Cardiac septum (tissue), 1 donor: Measurements from ENCODE around the gene FKBP5. TPM values are rescaled to one million over a fixed set of nuclear protein-coding genes. Genes with fewer than 3 reads are reported as not detected.

Experiments used
- DNase-seq: peaks from one replicate; pipeline ENCODE4 v3.0.0-alpha.2; 2020; ENCODE audit warnings: low spot score
- intact Hi-C: fragments of 100-400 bp; cut with DNase I; formaldehyde crosslinking; loops from one replicate; pipeline ENCODE4 v1.14.0; 2022
- total RNA-seq: library from RNA; stranded (reverse); fragmentation: NEBNext Ultra II Directional; extraction: Animal tissue kit (Norgen Biotek cat#: 25700); gene quantifications from one replicate; pipeline ENCODE4 v1.2.1, GENCODE V29; 2021
- donor health status: DM: no; HTN: no; CAD: no.

Gene FKBP5
- total RNA-seq, 1 donor from 2014 or later, result 29.7 TPM

DNA sequence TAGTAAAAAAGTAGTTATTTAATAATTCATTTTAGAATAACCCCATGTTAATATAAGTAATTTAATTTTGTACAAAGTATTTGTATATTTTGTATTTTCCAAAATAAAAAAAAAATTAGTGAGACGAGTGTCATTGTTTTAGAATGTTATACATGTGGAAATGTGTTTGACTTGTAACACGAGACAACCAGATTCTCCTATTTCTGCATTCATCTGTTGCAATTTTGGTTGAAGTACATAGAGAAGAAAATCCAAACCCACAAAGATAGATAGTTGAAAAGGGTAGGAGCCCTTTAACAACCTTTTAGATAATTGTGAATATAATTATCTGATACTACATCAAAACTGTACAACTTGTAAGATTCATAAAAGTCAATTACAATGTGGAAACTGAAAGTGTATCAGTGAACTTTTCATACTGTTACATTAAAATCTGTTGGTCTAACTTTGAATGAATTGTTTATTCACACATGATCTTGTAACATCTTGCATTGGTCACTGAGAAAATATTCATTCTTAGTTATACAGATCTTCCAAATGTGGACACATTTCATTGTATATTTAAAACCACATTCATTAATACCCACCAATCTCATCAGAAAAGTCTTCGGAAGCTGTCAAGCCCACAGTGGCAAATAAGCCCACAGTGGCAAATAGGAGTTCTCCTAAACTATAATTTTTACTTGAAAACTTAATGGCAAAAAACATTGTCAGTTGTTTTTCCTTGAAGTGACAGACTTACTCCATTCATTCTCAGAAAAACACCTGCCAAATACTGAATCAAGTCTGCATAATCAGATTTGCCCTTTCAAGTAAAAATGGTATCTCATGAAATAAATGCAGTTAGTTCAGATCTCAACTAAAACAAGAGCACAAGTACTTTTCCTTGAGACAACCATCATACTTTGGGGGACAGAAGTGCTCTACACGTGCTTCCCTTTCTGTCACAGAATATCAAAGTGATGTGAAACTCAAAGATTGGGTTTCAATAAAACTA lies 52.8 kb downstream of the FKBP5 start:
- no peak for DNase-seq
- intact Hi-C loops, result no loop called here

DNA sequence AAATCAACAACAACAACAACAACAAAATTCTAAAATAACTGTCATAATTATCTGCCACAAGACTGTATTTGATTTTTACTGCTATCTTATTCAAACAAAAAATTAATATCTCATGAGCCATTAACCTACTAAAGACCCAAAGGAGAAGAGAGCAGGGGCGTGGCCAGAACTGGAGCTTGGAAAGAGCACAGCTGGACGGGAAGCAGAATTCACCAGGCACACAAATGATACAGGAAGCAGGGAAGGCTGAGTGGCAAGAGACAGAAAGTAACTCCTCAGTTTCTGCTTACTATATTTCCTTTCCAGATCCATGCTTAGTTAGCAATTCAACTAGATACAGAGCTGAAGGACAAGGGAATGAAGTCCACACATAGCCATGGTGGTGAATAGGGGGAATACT lies 54.4 kb downstream of the FKBP5 start:
- DNase-seq, result no peak
- intact Hi-C loops, result no loop called here

DNA sequence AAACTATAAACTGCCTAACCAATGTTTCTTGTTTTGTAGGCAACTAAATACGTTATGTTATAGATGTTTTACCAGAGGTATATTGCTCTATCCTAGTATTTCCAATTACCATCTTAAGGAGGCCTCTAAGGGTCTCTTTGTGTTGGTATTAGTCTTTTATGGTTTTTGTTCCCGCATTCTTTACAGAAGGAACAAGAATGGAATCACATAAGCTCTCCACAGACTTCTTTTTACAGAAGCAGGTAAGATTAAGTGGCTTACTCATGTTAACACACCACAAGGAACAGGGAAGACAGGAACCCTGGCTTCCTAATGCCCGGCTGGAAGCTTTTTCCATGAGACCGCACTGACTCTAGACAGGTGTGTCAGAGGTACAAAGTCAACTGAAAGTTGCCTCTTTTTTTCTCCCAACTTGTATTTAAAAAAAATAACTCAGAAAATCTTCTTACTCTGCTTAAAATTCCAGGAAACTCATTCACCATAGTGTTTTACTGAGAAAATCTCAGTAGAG lies 55.1 kb downstream of the FKBP5 start:
- intact Hi-C loops, result no loop called here
- DNase-seq, result no peak

DNA sequence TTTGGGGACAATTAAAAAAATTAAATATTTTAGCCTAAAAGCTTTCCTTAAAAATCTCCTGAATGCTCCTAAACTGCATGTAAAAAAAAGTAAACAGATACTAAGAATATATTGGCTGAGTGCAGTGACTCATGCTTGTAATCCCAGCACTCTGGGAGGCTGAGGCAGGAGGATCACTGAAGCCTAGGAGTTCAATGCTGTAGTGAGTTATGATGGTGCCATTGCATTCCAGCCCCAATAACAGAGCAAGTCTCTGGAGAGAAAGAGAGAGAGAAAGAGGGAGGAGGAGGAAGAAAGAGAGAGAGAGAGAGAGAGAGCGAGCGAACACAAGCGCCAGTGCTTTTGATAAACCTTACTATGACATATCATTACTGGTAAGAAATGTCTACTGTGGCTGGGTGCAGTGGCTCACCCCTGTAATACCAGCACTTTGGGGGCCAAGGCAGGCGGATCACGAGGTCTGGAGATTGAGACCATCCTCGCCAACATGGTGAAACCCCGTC lies 58.8 kb downstream of the FKBP5 start:
- DNase-seq, result no peak
- intact Hi-C loops, result no loop called here

DNA sequence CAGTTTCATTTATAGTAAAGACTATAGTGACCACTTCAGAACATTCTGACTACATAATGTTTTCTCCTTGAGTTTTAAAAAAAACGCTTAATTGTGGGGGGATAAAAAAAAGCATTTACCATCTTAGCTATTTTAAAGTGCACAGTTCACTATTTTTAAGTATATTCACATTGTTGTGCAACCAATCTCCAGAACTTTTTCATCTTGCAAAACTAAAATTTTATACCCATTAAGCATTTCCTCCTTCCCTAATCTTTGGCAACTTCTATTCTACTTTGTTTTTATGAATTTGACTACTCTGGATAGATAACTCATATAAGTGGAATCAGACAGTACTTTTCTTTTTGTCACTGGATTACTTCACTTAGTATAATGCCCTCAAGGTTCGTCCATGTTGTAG lies 62.3 kb downstream of the FKBP5 start:
- intact Hi-C loops, result no loop called here
- DNase-seq, result no peak

DNA sequence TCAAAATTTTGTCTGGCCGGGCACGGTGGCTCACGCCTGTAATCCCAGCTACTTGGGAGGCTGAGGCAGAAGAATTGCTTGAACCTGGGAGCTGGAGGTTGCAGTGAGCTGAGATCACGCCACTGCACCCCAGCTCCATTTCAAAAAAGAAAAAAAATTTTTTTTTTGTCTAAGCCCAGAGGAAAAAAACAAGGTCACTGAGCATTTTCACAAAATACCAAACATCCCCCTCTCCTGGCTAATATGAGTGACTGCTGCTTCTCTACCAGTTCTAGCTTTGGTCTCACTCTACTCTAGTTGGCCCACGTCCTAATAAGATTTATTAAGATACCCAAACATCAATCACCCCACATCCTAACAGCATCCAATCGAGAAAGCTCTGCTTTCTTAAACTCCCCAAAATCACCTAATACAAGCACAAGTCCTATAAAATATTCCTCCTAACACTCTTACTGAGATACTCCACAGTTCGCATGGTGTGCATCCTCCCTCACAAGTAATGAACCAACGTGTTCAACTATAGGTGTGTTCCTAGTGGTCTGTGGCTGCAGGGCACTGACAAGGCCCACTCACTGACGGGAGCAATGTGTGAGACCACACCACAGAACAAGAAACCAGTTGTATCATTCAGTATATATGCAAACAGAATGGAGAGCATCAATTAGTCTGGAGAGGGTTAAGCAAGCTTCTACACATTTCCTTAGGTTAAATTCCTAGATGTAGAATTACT lies 64.2 kb downstream of the FKBP5 start:
- DNase-seq, result no peak
- intact Hi-C loops, result no loop called here

DNA sequence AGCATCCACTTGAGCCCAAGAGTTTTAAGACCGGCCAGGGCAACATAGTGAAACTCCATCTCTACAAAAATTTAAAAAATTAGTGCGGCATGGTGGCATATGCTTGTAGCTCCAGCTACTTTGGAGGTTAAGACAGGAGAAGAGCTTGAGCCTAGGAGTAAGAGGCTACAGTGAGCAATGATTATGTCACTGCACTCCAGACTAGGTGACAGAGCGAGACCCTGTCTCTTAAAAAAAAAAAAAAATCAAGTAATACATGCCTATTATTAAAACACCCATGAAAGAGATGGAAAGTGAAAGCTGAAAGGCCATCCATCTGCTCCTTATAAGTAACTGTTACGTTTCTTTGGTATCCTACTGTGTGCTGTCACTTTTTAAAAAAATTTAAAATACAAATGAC lies 66.4 kb downstream of the FKBP5 start:
- DNase-seq, result no peak
- intact Hi-C loops, result no loop called here

DNA sequence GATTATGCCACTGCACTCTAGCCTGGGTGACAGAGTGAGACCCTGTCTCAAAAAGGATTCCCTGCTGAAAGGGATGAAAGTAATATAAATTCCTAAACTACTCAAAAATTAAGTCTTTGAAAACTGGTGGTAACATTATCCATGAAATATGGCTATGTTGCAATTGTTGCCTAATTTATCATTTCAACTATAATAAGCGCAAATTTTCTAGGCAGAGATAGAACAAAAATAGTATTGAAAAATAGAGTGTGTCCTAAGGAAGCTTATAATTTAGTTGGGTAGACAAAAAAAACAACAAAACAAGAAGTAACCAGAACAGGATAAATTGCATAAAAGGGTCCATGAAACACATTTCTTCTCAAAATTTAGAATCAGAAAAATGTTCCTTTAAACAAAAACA lies 68.0 kb downstream of the FKBP5 start:
- intact Hi-C loops, result no loop called here

DNA sequence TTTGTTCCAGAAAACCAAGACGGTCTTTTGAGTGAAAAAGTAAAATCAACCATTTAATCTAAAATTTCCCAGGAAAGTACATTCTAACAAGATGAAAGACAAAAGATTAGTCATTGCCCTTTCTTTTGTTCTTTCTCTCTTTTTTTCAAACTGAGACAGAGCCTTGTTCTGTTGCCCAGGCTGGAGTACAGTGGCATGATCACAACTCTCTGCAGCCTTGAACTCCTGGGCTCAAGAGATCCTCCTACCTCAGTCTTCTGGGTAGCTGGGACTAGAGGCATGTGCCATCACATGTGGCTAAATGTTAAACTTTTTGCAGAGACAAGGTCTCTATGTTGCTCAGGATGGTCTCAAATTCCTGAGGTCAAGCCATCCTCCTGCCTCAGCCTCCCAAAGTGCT lies 75.0 kb downstream of the FKBP5 start:
- no peak for DNase-seq
- intact Hi-C loops, result no loop called here

More for the DNA sequence above, 68.0 kb downstream of the FKBP5 start:
- no peak for DNase-seq

DNA sequence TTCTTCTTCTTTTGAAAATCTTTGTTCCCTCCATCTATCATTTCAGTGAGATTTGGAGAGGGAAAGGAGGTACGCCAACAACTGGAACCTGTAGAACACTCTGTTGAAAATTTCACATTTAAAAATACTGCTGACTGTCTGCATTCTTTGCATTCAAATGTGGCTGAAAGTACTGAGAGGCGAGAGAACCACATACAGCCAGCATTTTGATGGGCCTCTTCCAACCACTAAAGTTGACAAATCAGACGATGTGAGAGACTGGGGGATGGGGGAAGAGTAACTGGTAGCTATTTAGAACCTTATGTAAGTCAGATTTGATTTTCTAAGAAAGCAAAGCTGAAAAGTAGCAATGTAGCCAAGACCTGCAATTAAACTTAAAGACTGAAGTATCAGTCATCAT lies 77.5 kb downstream of the FKBP5 start:
- intact Hi-C loops, result no loop called here
- no peak for DNase-seq

DNA sequence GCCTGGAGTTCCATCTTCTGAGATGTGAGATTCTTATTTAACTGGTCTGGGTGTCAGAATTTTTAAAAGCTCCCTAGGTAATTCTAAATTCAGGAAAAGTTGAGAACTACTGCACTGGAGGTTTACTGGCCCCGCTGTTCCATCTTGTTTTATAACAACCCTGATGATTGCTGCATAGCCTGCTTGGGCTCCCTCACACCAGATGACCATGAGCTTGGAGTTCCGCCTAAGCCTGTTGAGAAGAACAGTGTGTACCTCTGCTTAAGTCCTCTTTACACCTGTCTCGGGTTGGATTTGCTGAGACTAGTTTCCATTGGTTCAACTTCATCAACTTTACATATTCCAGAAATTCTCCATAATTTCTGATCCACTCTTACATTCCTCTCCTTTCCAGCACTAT lies 77.9 kb downstream of the FKBP5 start:
- intact Hi-C loops, result no loop called here
- no peak for DNase-seq

DNA sequence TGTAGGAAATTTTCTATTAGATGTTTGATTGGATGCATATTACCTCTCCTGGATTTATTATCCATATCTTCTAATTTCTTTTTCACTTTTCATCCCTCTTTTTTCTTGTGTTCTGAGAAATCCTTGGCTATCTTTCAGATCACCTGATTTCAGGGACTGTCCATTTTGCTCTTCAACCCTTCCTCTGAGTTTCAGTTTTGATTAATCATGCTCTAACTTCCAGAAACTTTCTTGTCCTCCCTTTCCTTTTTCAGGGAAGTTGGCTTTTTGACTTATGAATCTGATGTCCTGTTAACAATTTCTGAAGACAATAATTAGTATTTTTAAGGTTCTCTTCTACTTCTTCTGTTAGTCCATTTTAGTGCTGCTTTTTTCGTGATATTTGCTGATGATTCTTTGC lies 79.1 kb downstream of the FKBP5 start:
- DNase-seq, result no peak
- intact Hi-C loops, result no loop called here

DNA sequence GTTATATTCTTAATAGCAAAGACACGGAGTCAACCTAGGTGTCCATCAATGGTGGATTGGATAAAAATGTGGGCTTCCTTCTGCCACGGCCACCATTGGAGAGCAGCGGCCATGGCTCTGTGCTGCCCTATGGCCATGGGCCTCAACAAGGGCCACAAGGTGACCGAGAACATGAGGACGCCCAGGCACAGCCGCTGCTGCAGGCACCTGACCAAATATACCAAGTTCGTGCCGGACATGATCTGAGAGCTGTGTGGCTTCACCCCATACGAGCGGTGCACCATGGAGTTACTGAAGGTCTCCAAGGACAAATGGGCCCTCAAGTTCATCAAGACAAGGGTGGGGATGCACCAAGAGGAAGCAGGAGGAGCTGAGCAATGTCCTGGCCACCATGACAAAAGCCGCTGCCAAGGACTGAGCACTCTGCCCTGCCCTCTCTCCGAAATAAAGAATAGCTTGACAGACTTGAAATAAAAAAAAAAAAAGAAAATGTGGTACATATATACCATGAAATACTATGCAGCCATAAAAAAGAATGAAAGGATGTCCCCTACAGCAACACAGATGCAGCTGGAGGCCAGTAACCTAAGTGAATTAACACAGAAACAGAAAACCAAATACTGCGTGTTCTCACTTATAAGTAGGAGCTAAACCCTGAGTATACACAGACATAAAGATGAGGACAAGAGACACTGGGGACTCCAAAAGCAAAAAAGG lies 81.0 kb downstream of the FKBP5 start:
- DNase-seq, result no peak
- intact Hi-C loops, result no loop called here

DNA sequence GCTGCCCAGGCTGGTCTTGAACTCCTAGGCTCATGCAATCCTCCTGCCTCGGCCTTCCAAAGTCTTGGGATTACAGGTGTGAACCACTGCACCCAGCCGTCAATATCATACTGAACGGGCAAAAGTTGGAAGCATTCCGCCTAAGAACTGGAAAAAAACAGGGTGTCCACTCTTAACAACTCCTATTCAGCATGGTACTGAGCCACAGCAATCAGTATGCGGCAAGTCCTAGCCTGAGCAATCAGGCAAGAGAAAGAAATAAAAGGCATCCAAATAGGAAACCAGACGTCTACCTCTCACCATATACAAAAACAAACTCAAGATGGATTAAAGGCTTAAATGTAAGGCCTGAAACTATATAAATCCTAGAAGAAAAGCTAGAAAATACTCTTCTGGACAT lies 83.1 kb downstream of the FKBP5 start:
- DNase-seq, result no peak
- intact Hi-C loops, result no loop called here

DNA sequence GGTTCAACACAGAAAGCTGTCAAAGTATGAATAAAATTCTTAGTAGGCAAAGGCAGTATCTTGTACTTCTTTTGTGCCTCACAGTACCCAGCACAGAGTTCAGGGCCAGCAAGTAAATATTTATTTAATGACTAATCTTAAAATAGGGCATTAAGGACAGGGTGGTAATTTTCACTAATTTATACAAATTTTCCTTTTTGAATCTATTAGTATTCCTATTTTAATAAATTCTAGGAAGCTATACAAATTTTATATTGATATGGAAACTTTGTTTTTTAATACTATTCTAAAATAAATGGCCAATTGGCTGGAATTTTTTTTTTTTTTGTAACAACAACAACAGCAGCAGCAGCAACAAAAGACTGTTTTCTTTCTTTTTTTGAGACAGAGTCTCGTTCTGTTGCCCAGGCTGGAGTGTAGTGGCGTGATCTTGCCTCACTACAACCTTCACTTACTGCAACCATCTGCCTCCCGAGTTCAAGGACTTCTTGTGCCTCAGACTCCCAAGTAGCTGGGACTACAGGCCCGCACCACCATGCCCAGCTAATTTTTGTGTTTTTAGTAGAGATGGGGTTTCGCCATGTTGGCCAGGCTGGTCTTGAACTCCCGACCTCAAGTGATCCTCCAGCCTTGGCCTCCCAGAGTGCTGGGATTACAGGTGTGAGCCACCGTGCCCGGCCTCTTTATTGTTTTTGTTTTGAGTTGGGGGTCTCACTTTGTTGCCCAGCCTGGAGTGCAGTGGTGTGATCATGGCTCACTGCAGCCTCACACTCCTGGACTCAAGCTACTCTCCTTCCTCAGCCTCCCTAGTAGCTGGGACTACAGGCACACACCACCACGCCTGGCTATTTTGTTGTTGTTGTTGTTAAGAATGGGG lies 85.2 kb downstream of the FKBP5 start:
- no peak for DNase-seq
- intact Hi-C loops, result no loop called here

DNA sequence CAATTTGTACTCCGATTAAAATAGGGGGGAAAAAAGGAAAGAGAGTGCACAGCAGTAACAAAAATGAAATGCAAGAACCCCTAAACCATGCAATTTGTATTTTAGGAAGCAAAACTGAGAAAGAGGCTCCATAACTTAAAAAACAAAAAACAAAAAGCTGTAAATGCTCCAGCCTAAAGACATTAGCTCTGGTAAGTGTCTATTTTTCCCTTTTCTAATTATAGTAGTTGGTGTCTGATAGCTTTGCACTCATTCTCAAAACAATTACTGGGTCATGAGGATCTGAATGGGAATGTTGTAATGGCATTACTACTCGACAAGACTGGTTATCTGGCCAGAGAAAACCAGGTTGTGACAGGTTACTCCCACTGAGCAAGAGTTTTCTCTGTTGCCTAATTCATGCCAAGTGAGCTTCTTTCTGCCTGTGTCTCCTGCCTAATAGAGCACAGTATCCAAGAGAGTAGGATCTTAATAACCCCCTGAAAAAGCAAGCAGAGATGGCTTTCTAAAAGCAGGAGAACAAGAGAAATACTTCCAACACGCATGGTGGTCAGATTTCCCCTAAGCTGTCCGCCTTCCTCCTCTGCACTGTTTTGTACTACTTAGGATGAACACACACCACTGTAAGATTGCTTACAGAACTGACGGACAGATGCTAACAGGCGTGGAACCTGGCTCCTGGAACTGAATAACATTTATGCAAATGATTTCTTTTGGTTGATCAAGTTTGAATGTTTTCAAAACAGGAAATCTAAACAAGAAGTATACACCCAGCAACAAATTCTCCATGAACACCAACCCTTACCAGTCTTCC lies 86.4 kb downstream of the FKBP5 start:
- DNase-seq, result no peak
- intact Hi-C loops, result loop anchor here (1.0 kb wide), 2 partner anchors 86 to 125 kb away; partner anchors contain the start of gene FKBP5

DNA sequence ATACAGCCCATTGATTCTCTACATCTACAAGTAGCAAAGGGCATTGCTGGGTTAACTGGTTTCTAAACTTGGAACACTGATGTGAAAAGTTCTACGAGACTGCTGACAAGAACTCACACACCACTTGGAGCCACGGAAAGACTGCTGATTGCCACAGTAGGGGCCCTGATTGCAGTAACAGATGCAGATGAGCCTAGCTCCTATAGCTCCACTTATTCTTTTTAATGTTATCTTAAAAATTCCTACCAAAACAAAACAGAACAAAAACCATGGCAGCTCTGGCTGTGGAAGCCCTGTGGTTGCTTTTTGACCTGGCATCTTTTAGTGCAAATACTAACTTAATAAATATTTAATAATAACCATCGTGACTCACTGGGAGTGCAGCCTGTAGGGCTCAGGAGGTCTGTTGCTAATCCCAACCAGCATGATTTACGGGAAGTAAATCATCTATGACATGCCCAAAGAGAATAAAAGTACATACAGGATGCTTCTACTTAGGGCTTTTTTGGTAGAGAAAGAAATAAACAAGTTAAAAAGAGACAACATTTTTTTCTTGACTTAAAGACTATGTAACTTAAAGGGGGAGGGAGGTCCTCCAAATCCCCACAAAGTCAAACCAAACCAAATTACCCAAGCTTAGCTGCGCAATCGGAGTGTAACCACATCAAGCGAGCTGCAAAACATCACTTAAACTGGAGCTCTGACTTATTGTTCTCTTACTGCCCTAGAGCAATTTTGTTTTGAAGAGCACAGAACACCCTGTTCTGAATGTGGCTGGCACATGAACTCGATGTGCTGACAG lies 87.2 kb downstream of the FKBP5 start:
- DNase-seq, result peak; percentile 77

More for the DNA sequence above, 87.2 kb downstream of the FKBP5 start:
- intact Hi-C loops, result loop anchor here (1.0 kb wide), 3 partner anchors 87 to 131 kb away; partner anchors contain the start of gene FKBP5
